Esophagus squamous epithelium (tissue), 4 donors: ENCODE measurements around the gene GRIK2.

Source experiments
- CTCF ChIP-seq, 6 experiments: fragments of 450-650 bp in 4 of 6; fragments of 200-600 bp in 2 of 6; sonication (generic) in 2 of 6; IDR thresholded peaks; one replicate each; pipeline ENCODE4 v1.5.1; 2016 to 2019; ENCODE audit warnings: antibody characterized with exemption in 6 of 6, mild to moderate bottlenecking in 4 of 6, moderate library complexity in 4 of 6
- POLR2A ChIP-seq, 4 donors: fragments of 450-650 bp; IDR thresholded peaks; one replicate each; pipeline ENCODE4 v1.6.1; 2017; ENCODE audit warnings: antibody characterized with exemption in 4 of 4, mild to moderate bottlenecking in 4 of 4, moderate library complexity in 3 of 4

- TF ChIP-seq CTCF (IDR thresholded peaks at IDR 0.05) (no peak), POLR2A (IDR thresholded peaks at IDR 0.05) (no peak)
Observed at GRCh38 chr6:101396548-101397173, 3.2 kb downstream of the GRIK2 start.
